HepG2 (cell line): ENCODE measurements around the gene NLRC5. TPM values are rescaled to one million over a fixed set of nuclear protein-coding genes. Genes with fewer than 3 reads are reported as not detected.

ENCODE experiments used
- ATAC-seq: fragments of 200-7000 bp; cut with Tn5 transposase; 3 replicates; pipeline ENCODE4 v1.9.1; 2020; ENCODE audit warnings: mild to moderate bottlenecking, moderate library complexity
- BruUV-seq: library from RNA; stranded (reverse); fragments of 400-500 nt; replicated peaks from 2 replicates; lab custom pipeline; 2021; lab: Mats Ljungman, UMichigan
- CTCF ChIA-PET: fragments of 300-600 bp; formaldehyde crosslinking; extraction: SDS; loops from one replicate; lab custom pipeline; 2021; ENCODE audit warnings: low total read pairs, inconsistent platforms, low intra/inter-chr PET ratio; lab: Yijun Ruan, JAX
- POLR2A ChIA-PET: fragments of 350-600 bp; sonication (Branson Sonifier 250); formaldehyde crosslinking; loops from one replicate; lab custom pipeline; 2020; ENCODE audit warnings: antibody characterized with exemption, inconsistent platforms; lab: Yijun Ruan, JAX
- DNase-seq: peaks from one replicate; pipeline ENCODE4 v3.0.0-alpha.2; 2015; ENCODE audit warnings: low spot score
- FAIRE-seq: peaks from 3 replicates; lab custom pipeline; 2011; peaks lifted over from hg19 to GRCh38; lab: Jason Lieb, UNC
- H2AFZ ChIP-seq: one replicate; pipeline ENCODE4 v1.6.1; 2011; ENCODE audit warnings: low read length, inconsistent platforms
- H3K27ac ChIP-seq: fragments of 300-600 bp; 3 replicates; pipeline ENCODE4 v1.8.0; 2011; ENCODE audit warnings: mixed run types, mild to moderate bottlenecking, mixed read lengths, low read length, inconsistent platforms; ENCODE audit not compliant: insufficient read depth; ENCODE audit errors: extremely low read length
- H3K27me3 ChIP-seq, 2 experiments: fragments of 200-600 bp in 1 of 2; 2 replicates in 1 of 2; 3 replicates in 1 of 2; pipeline versions ENCODE4 v1.6.0 to v1.8.0; 2011; ENCODE audit warnings: low read length in 2 of 2, mild to moderate bottlenecking in 2 of 2, moderate library complexity in 2 of 2, inconsistent platforms in 1 of 2; ENCODE audit not compliant: insufficient read depth in 2 of 2, control insufficient read depth in 1 of 2
- H3K36me3 ChIP-seq, 2 experiments: fragments of 200-600 bp in 1 of 2; replicated peaks in 1 of 2; 2 replicates in 1 of 2; 3 replicates in 1 of 2; pipeline versions ENCODE4 v1.5.1 to v1.8.0; 2011; ENCODE audit warnings: low read length in 2 of 2, inconsistent platforms in 1 of 2; ENCODE audit not compliant: insufficient read depth in 2 of 2, control insufficient read depth in 1 of 2
- H3K4me1 ChIP-seq: 2 replicates; pipeline ENCODE4 v1.5.1; 2012; ENCODE audit warnings: low read length, inconsistent platforms; ENCODE audit not compliant: insufficient read depth
- H3K4me2 ChIP-seq: 2 replicates; pipeline ENCODE4 v1.6.0; 2011; ENCODE audit warnings: low read depth, low read length, inconsistent platforms
- H3K4me3 ChIP-seq, 3 experiments: fragments of 200-600 bp in 1 of 3; sonication (generic), shearing (Covaris generic) in 1 of 3; replicated peaks in 1 of 3; 2 replicates each; pipeline ENCODE4 v1.5.1; 2011 to 2016; ENCODE audit warnings: low read length in 3 of 3, inconsistent platforms in 2 of 3, low read depth in 2 of 3, mild to moderate bottlenecking in 2 of 3, control low read depth in 1 of 3, mixed read lengths in 1 of 3; ENCODE audit not compliant: insufficient read depth in 1 of 3
- H3K79me2 ChIP-seq: one replicate; pipeline ENCODE4 v1.6.1; 2011; ENCODE audit warnings: low read length, inconsistent platforms; ENCODE audit not compliant: insufficient read depth
- H3K9ac ChIP-seq: 2 replicates; pipeline ENCODE4 v1.6.0; 2011; ENCODE audit warnings: mild to moderate bottlenecking, low read depth, low read length, inconsistent platforms; ENCODE audit not compliant: insufficient read depth
- H3K9me3 ChIP-seq: 2 replicates; pipeline ENCODE4 v1.5.1; 2012; ENCODE audit warnings: mild to moderate bottlenecking, low read length
- H4K20me1 ChIP-seq: 2 replicates; pipeline ENCODE4 v1.6.0; 2011; ENCODE audit warnings: inconsistent platforms, mild to moderate bottlenecking, low read length, moderate library complexity; ENCODE audit not compliant: insufficient read depth
- AHR ChIP-seq: IDR thresholded peaks from 2 replicates; pipeline ENCODE4 v1.6.1; 2018; ENCODE audit warnings: missing genetic modification reagents, missing compliant biosample characterization
- CCDC6 ChIP-seq: sonication (generic); formaldehyde crosslinking; IDR thresholded peaks from 2 replicates; pipeline ENCODE4 v1.8.1; 2022; ENCODE audit warnings: mild to moderate bottlenecking, missing genetic modification reagents, moderate library complexity
- HOXD1 ChIP-seq: sonication (generic); formaldehyde crosslinking; IDR thresholded peaks from 2 replicates; pipeline ENCODE4 v1.5.0; 2020; ENCODE audit warnings: missing genetic modification reagents
- KLF12 ChIP-seq: sonication (generic); formaldehyde crosslinking; IDR thresholded peaks from 2 replicates; pipeline ENCODE4 v1.4.0; 2020; ENCODE audit warnings: missing genetic modification reagents, borderline replicate concordance
- MEIS1 ChIP-seq: sonication (generic); formaldehyde crosslinking; IDR thresholded peaks from 2 replicates; pipeline ENCODE4 v1.9.0; 2021; ENCODE audit warnings: mild to moderate bottlenecking, missing genetic modification reagents, moderate library complexity, borderline replicate concordance
- RBM39 ChIP-seq: fragments of 200-400 bp; formaldehyde crosslinking; IDR thresholded peaks from one replicate; pipeline ENCODE4 v1.6.1; 2018; ENCODE audit warnings: antibody characterized with exemption, mild to moderate bottlenecking, low read depth, low read length; ENCODE audit not compliant: poor library complexity, severe bottlenecking
- RFX1 ChIP-seq: fragments of 450-650 bp; IDR thresholded peaks from 2 replicates; pipeline ENCODE4 v1.6.1; 2017
- WGBS: methylation state at CpG from one replicate; pipeline ENCODE4 v1.1.6; 2017; ENCODE audit warnings: low lambda C conversion rate; 5-methylcytosine and 5-hydroxymethylcytosine counted together
- in situ Hi-C: cut with HindIII; loops from 2 replicates; pipeline ENCODE4 v1.10.0; 2017; ENCODE audit warnings: low pct_unique_long_range_greater_than_20kb; ENCODE audit not compliant: extremely low pct_ligation_motif_present
- intact Hi-C: fragments of 100-400 bp; cut with micrococcal nuclease; formaldehyde crosslinking; loops from one replicate; pipeline ENCODE4 v1.10.0; 2022; ENCODE audit not compliant: unreplicated experiment
- polyA plus RNA-seq, 8 experiments: library from polyadenylated mRNA; depleted of rRNA in 3 of 8; stranded (reverse) in 7 of 8; unstranded in 1 of 8; fragments of >200 nt; fragmentation: Illumina TruSeq in 4 of 8; extraction: Trizol in 4 of 8; gene quantifications; 2 replicates each; pipeline versions ENCODE4 v1.2.1 to v1.2.3, GENCODE V29; 2011 to 2016; ENCODE audit warnings: low read depth in 4 of 8, missing spikeins in 1 of 8, mixed read lengths in 1 of 8; ENCODE audit not compliant: insufficient read depth in 1 of 8
- total RNA-seq, 5 experiments: library from RNA; depleted of rRNA; stranded (reverse); fragments of >200 nt; fragmentation: Illumina TruSeq; extraction: Trizol; gene quantifications; 2 replicates each; pipeline ENCODE4 v1.2.3, GENCODE V29; 2016; ENCODE audit warnings: low read depth in 1 of 5
- TF ChIP-seq, protein P1 (sequence below): sonication (generic); formaldehyde crosslinking; IDR thresholded peaks from 2 replicates; pipeline ENCODE4 v1.5.1; 2020; ENCODE audit warnings: mild to moderate bottlenecking, missing genetic modification reagents, moderate library complexity
- TF ChIP-seq, protein P2 (sequence below): sonication (generic); formaldehyde crosslinking; IDR thresholded peaks from 2 replicates; pipeline ENCODE4 v1.5.0; 2020; ENCODE audit warnings: mild to moderate bottlenecking, missing genetic modification reagents, borderline replicate concordance
- TF ChIP-seq, protein P3 (sequence below): conservative IDR thresholded peaks from 2 replicates; pipeline ENCODE4 v1.6.1; 2018; ENCODE audit warnings: missing genetic modification reagents
- TF ChIP-seq, protein P4 (sequence below): sonication (generic); formaldehyde crosslinking; IDR thresholded peaks from 2 replicates; pipeline ENCODE4 v1.5.1; 2020; ENCODE audit warnings: missing genetic modification reagents, mild to moderate bottlenecking, borderline replicate concordance

NLRC5 gene
- total and polyA plus RNA-seq, 2 of the 13 experiments (the other 11 are each of a cell fraction or from before 2014, with no cell fraction given), result 6.3 to 12.7 TPM

DNA sequence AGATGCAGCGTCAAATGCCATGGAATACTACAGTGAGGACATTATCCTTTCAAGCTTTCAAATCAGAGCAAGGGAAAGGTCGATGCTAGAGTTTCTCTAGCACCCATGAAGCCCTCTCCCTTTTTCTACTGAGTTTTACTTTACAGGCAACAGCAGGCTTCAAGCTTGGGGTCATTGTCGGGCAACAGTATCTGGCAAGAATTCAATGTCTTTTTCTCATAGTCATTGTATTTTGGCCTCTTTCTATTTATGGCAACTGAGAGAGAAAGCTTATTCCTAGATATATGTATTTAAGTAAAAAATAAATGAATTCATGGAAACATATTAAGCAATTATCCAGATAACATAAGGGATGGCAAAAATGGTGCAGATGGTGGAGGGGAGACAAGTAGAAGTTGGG lies 28.0 kb upstream of the NLRC5 start:
- ATAC-seq (no peak), DNase-seq (no peak), FAIRE-seq (no peak)
- Histone ChIP-seq H3K4me2 (peak overlapping the region; percentile 41), H3K36me3 (no peaks in the 10 kb centered on the region), H2AFZ (no peak overlapping the region), H3K27ac (no peak overlapping the region), H3K27me3 (peaks cover 6 to 22% of the 10 kb centered on the region in 2 experiments; a peak in 4 of 5 replicates), H3K9me3 (no peaks in the 10 kb centered on the region), H3K9ac (no peak overlapping the region), H3K4me1 (peaks cover 57% of the 10 kb centered on the region), H3K79me2 (no peaks in the 10 kb centered on the region), H3K4me3 (peak overlapping the region in 1 of 3 experiments; percentile 12; a peak in 1 of 6 replicates), H4K20me1 (no peaks in the 10 kb centered on the region)
- ChIA-PET POLR2A (interaction anchor here (1.1 to 1.5 kb wide), 2 partner anchors 14 to 411 kb away, joined by 3 to 4 read pairs; partner anchors contain the start of gene CX3CL1), CTCF (no interaction called here)
- 25% methylated on average over 3 of the region's 3 CpGs for WGBS
- in situ Hi-C loops, result no loop called here
- intact Hi-C loops, result no loop called here
- no TSS peak for BruUV-seq
- TF ChIP-seq MEIS1 (CRISPR knock-in tag) (no peak), RFX1 (no peak), AHR (CRISPR knock-in tag) (no peak), KLF12 (CRISPR knock-in tag) (no peak), HOXD1 (no peak), RBM39 (no peak), CCDC6 (no peak)
- TF ChIP-seq, protein P1, sequence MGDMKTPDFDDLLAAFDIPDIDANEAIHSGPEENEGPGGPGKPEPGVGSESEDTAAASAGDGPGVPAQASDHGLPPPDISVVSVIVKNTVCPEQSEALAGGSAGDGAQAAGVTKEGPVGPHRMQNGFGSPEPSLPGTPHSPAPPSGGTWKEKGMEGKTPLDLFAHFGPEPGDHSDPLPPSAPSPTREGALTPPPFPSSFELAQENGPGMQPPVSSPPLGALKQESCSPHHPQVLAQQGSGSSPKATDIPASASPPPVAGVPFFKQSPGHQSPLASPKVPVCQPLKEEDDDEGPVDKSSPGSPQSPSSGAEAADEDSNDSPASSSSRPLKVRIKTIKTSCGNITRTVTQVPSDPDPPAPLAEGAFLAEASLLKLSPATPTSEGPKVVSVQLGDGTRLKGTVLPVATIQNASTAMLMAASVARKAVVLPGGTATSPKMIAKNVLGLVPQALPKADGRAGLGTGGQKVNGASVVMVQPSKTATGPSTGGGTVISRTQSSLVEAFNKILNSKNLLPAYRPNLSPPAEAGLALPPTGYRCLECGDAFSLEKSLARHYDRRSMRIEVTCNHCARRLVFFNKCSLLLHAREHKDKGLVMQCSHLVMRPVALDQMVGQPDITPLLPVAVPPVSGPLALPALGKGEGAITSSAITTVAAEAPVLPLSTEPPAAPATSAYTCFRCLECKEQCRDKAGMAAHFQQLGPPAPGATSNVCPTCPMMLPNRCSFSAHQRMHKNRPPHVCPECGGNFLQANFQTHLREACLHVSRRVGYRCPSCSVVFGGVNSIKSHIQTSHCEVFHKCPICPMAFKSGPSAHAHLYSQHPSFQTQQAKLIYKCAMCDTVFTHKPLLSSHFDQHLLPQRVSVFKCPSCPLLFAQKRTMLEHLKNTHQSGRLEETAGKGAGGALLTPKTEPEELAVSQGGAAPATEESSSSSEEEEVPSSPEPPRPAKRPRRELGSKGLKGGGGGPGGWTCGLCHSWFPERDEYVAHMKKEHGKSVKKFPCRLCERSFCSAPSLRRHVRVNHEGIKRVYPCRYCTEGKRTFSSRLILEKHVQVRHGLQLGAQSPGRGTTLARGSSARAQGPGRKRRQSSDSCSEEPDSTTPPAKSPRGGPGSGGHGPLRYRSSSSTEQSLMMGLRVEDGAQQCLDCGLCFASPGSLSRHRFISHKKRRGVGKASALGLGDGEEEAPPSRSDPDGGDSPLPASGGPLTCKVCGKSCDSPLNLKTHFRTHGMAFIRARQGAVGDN, result no peak
- TF ChIP-seq, protein P2, sequence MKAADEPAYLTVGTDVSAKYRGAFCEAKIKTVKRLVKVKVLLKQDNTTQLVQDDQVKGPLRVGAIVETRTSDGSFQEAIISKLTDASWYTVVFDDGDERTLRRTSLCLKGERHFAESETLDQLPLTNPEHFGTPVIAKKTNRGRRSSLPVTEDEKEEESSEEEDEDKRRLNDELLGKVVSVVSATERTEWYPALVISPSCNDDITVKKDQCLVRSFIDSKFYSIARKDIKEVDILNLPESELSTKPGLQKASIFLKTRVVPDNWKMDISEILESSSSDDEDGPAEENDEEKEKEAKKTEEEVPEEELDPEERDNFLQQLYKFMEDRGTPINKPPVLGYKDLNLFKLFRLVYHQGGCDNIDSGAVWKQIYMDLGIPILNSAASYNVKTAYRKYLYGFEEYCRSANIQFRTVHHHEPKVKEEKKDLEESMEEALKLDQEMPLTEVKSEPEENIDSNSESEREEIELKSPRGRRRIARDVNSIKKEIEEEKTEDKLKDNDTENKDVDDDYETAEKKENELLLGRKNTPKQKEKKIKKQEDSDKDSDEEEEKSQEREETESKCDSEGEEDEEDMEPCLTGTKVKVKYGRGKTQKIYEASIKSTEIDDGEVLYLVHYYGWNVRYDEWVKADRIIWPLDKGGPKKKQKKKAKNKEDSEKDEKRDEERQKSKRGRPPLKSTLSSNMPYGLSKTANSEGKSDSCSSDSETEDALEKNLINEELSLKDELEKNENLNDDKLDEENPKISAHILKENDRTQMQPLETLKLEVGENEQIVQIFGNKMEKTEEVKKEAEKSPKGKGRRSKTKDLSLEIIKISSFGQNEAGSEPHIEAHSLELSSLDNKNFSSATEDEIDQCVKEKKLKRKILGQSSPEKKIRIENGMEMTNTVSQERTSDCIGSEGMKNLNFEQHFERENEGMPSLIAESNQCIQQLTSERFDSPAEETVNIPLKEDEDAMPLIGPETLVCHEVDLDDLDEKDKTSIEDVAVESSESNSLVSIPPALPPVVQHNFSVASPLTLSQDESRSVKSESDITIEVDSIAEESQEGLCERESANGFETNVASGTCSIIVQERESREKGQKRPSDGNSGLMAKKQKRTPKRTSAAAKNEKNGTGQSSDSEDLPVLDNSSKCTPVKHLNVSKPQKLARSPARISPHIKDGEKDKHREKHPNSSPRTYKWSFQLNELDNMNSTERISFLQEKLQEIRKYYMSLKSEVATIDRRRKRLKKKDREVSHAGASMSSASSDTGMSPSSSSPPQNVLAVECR (CRISPR knock-in tag), result no peak
- TF ChIP-seq, protein P3, sequence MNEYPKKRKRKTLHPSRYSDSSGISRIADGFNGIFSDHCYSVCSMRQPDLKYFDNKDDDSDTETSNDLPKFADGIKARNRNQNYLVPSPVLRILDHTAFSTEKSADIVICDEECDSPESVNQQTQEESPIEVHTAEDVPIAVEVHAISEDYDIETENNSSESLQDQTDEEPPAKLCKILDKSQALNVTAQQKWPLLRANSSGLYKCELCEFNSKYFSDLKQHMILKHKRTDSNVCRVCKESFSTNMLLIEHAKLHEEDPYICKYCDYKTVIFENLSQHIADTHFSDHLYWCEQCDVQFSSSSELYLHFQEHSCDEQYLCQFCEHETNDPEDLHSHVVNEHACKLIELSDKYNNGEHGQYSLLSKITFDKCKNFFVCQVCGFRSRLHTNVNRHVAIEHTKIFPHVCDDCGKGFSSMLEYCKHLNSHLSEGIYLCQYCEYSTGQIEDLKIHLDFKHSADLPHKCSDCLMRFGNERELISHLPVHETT (CRISPR knock-in tag), result no peak
- TF ChIP-seq, protein P4, sequence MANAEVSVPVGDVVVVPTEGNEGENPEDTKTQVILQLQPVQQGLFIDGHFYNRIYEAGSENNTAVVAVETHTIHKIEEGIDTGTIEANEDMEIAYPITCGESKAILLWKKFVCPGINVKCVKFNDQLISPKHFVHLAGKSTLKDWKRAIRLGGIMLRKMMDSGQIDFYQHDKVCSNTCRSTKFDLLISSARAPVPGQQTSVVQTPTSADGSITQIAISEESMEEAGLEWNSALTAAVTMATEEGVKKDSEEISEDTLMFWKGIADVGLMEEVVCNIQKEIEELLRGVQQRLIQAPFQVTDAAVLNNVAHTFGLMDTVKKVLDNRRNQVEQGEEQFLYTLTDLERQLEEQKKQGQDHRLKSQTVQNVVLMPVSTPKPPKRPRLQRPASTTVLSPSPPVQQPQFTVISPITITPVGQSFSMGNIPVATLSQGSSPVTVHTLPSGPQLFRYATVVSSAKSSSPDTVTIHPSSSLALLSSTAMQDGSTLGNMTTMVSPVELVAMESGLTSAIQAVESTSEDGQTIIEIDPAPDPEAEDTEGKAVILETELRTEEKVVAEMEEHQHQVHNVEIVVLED, result no peak
